ENCODE measurements around the gene MLPH.

The MLPH gene

DNA sequence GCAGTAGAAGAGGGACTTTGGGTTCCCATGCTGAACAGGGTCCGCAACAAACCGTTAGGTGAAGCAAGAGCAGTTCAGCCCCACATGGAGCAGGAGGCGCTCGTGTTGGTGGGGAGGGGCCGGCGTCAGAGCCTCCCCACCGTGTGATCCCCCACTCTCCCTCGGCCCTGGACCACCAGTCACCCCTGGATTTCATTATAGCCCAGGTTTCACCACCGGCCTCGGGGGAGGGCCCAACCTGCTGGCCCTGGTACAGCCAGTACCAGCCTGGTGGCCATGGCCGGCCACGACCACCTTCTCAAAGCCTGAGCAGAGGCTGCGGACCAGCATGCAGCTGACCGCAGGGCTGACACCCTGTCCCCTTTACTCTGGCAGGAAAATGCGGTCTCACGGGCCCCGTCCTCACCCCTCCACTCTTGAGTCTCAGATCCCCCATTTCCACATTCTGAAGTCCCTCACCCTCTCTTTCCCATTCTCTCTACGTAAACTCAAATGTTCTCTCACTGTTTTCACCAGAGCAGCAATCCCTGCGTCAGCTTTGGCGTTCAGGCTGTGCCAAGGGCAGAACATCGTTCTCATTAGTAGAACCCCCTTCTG lies 8.6 kb downstream of the MLPH start:
- no peaks in the 10 kb centered on the region for H3K4me1 Mint-ChIP-seq (ENCODE audit: low read depth)
- H3K4me3 Mint-ChIP-seq: no peak overlapping the region
- H3K27me3 Mint-ChIP-seq: peaks cover 7% of the 10 kb centered on the region
- no peak overlapping the region for H3K27ac Mint-ChIP-seq
- peaks cover 10% of the 10 kb centered on the region for H3K9me3 Mint-ChIP-seq (ENCODE audit: low read depth)
- peaks cover 6% of the 10 kb centered on the region for H3K36me3 Mint-ChIP-seq

DNA sequence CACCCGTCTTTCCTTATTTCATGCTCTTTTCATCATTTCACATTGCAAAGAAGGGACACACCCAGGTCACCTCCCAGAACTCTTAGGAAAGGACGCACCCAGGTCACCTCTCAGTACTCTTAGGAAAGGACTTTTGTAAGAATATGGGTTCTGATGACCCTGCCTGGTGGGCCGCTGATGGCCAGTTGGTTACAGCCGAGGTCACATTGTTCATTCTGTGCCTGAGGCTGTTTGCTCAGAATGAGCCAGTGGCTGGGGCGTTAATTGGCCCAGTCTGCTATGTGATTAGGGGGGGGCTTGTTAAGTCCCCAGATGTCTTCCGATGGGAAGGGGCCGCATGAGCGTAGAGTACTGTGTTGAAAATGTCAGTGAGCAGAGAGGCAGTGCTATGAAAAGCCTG lies 9.4 kb downstream of the MLPH start:
- peaks cover 7% of the 10 kb centered on the region for H3K9me3 Mint-ChIP-seq (ENCODE audit: low read depth)
- no peak overlapping the region for H3K27ac Mint-ChIP-seq
- peaks cover 11% of the 10 kb centered on the region for H3K27me3 Mint-ChIP-seq

DNA sequence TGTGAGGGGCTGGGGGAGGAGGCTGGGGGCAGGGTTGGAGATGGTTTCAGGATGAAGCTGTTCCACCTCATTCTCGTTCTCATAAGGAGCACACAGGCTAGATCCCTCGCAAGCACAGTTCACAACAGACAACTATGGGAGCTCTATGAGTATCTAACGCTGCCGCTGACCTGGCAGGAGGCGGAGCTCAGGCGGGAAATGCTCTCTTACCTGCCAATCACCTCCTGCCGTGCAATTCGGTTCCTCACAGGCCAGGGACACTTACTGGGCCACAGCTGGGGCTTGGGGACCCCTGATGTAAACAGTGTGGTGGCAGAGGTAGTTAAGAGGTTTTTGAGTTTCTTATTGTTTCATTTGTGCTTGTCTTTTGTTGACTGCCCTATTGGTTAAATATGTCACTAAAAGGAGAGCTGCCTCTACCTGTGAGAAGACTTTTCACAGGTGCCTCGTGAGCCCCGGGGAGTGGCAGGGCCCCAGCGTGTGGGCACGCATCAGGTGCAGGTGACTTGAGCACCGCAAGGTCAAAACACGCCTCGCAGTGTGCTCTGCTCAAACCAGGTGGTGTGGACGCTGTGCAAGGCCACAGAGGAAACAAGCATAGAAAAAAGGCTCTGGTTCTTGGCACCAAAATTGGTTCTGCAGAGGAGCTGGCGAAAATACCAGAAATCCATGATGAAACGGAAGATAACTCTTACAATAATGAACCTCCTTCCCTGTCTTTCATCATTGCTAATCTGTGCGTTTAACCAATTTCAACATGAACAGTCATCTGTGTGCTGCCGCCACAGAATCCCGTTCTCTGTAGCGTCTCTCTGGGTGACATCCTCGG lies 10.2 kb downstream of the MLPH start:
- Mint-ChIP-seq H3K4me3 (no peak overlapping the region), H3K36me3 (no peaks in the 10 kb centered on the region), H3K4me1 (ENCODE audit: low read depth) (no peaks in the 10 kb centered on the region), H3K27ac (no peak overlapping the region), H3K27me3 (peaks cover 11% of the 10 kb centered on the region), H3K9me3 (ENCODE audit: low read depth) (no peaks in the 10 kb centered on the region)

More for the DNA sequence above, 9.4 kb downstream of the MLPH start:
- Mint-ChIP-seq H3K4me1 (ENCODE audit: low read depth) (no peaks in the 10 kb centered on the region), H3K4me3 (no peak overlapping the region), H3K36me3 (peaks cover 5% of the 10 kb centered on the region)

DNA sequence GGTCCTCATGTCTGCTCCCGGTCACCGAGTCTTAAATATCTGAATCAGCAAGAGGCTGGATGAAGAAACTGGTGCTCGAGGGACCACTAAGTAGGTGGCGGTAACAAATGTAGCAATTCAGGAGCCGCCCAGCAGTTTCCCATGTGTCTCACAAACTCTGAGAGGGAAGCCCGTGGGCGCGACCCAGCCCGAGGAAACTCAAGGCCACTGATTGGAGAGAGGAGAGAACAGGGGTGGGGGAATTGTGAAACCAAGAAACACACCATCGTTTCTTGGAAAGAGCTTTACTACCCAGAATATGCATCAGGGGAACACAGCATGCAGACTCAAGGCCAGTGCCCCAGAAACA lies 10.8 kb downstream of the MLPH start:
- no peaks in the 10 kb centered on the region for H3K9me3 Mint-ChIP-seq (ENCODE audit: low read depth)
- no peak overlapping the region for H3K27ac Mint-ChIP-seq
- H3K36me3 Mint-ChIP-seq: no peaks in the 10 kb centered on the region
- no peak overlapping the region for H3K4me3 Mint-ChIP-seq
- H3K4me1 Mint-ChIP-seq (ENCODE audit: low read depth): no peaks in the 10 kb centered on the region
- peaks cover 11% of the 10 kb centered on the region for H3K27me3 Mint-ChIP-seq

DNA sequence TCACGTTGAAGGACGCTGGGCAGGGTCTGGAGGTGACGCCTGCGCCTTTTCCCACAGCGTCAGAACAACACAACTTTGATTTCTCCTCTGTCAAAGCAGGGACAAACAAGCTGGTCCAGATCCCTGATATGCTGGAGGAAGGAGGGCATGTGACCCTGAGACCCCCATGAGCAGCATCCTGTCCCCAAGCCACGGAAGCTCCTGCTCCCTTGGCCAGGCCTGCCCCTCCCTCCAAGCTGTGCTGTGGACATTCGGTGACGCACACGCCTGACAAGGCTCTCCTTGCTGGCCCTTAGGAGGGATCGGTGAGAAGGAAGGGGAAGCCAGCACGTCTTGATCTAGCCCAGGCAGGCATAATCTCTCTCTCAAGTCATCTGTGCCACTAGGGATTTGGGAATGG lies 11.3 kb downstream of the MLPH start:
- H3K27me3 Mint-ChIP-seq: peaks cover 12% of the 10 kb centered on the region
- H3K4me1 Mint-ChIP-seq (ENCODE audit: low read depth): no peaks in the 10 kb centered on the region
- H3K9me3 Mint-ChIP-seq (ENCODE audit: low read depth): no peaks in the 10 kb centered on the region
- H3K27ac Mint-ChIP-seq: no peak overlapping the region
- no peak overlapping the region for H3K4me3 Mint-ChIP-seq
- no peaks in the 10 kb centered on the region for H3K36me3 Mint-ChIP-seq

DNA sequence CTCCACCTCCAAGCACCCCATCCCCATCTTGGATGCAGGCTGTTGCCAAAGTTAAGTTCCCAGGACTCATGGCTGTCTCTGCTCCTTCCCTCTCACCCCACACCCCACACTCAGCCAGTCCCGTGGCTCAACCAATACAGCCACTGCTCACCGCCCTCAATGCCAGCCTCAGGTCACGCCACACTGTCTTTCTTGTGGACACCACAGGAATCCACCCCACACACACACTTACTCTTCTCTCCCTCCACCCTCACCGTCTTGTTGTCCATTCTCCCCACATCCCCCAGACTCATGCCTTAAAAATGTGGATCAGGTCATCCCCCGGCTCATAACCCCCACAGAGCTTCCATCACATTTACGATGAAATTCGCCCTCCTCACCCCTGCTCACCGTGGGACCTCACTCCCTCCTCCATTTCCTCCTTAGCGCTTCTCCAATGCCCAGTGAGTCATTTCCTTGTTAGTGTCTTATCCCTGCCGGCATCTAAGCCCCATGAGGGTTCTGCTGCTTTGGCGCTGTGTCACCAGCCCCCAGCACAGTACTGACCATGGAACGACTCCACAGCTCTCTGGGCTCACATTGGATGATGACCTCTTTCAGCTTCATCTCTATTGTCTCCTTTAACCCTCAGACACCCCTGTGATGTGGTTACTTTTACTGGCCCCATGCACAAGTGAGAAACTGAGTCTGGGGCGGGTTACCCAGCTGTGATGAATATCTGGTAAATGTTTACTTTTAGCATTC lies 13.8 kb downstream of the MLPH start:
- H3K9me3 Mint-ChIP-seq (ENCODE audit: low read depth): no peaks in the 10 kb centered on the region
- no peak overlapping the region for H3K27ac Mint-ChIP-seq
- H3K36me3 Mint-ChIP-seq: no peaks in the 10 kb centered on the region
- H3K27me3 Mint-ChIP-seq: peaks cover 14% of the 10 kb centered on the region
- no peaks in the 10 kb centered on the region for H3K4me1 Mint-ChIP-seq (ENCODE audit: low read depth)
- H3K4me3 Mint-ChIP-seq: no peak overlapping the region

DNA sequence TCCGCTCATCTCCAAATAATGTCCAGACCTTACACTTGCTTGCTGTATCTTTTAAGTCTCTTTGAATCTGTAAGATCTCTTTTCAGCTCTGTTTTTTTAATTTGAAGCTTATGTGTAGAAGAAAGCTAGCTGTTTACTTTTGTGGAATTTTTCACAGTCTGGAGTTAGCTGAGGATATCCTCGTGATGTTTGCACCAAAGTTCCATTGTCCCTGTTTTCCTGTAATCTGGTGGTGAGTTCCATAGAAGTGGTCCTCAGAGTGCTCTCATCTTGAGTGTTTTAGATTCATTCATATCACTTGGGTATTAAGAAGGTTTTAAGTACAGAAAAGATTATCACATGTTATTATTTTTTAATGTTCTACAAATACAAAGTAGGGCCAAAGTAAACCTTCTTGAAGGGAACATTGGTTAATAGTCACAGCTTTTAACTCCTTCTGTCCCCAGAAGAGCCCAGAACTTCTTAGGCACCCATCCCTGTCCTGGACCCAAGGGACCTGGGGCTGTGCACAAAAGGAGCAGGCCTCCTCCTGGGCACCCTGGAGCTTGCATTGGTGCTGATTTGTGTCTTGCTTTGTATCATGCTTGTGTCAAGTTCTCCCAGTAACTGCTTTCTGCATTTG lies 15.0 kb downstream of the MLPH start:
- no peaks in the 10 kb centered on the region for H3K9me3 Mint-ChIP-seq (ENCODE audit: low read depth)

DNA sequence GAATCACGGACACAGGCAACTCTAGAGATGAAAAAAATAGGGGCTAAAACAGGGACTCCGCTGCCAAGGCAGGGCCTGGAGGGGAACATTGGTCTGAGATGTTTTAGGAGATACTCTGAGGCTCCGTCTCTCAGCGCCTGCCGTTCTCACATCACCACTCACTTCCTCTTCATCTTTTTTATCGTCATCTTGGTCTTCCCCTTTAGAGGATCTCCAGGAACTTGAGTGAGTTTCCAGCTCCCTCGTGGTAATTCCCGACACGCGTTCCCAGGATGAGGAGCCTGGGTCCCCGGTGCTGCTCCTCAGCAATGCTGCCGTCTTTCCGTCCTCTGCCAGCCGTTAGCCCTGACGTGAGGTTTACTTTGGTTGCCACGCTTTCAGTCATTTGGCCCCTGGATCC lies 16.1 kb downstream of the MLPH start:
- Mint-ChIP-seq H3K4me3 (no peak overlapping the region), H3K4me1 (ENCODE audit: low read depth) (no peaks in the 10 kb centered on the region), H3K36me3 (no peaks in the 10 kb centered on the region), H3K27me3 (peaks cover 18% of the 10 kb centered on the region), H3K9me3 (ENCODE audit: low read depth) (no peaks in the 10 kb centered on the region), H3K27ac (no peak overlapping the region)

More for the DNA sequence above, 15.0 kb downstream of the MLPH start:
- no peak overlapping the region for H3K4me3 Mint-ChIP-seq
- no peaks in the 10 kb centered on the region for H3K36me3 Mint-ChIP-seq
- peaks cover 16% of the 10 kb centered on the region for H3K27me3 Mint-ChIP-seq
- no peaks in the 10 kb centered on the region for H3K4me1 Mint-ChIP-seq (ENCODE audit: low read depth)
- no peak overlapping the region for H3K27ac Mint-ChIP-seq

DNA sequence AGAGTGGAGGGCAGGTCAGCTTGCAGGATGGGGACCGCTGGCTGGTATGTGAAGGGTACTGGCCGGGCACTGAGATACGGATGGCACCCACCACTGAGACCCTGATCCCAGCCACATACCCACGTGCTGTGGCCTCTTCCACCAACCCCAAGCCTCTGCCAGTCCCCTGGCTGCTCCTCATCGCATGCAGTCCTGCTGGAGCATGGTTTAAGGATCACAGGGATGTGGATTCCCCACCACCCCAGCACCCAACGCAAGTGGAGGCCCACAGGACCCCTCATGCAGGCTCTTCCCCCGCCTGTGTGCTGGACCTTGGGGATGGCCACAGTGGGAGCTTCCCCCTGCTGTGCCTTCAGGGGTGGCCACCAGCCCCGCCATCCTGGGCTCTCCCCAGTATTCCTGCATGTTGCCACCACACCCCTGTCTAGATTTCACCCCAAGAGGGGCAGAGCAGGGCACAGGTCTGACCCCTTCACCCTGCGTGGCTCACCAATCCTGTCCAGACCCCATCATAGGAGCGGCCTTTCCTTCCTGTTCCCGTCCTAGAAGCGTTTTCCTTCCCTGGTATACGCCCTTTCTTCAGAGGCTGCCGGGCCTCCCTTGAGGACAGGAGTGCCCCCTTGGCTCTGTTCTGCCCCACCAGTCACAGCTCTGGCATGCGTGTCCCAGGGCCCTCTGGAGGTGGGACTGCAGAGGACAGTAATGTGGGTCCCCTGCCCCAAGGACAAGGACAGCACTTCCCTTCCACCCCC lies 18.3 kb downstream of the MLPH start:
- Mint-ChIP-seq H3K4me1 (ENCODE audit: low read depth) (no peaks in the 10 kb centered on the region), H3K4me3 (no peak overlapping the region), H3K9me3 (ENCODE audit: low read depth) (no peaks in the 10 kb centered on the region), H3K27me3 (peaks cover 13% of the 10 kb centered on the region), H3K36me3 (no peaks in the 10 kb centered on the region), H3K27ac (no peak overlapping the region)

DNA sequence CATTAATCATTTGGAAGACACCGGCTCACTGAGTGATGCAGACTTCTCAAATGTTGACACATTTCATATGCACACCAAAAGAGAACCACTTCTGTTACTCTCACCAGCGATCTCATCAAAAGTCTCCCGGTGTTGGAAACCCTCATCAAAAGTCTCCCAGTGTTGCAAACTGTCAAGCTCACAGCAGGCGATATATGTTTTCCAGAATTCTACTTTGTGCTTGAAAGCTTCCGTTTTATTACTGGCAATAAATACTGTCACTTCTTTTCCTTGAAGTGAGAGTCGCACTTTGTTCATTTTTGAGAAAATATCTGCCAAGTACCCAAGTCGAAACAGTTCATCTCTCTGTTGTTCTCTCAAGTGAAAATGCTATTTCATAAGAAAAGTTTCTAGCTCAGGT lies 20.5 kb downstream of the MLPH start:
- Mint-ChIP-seq H3K27ac (no peak overlapping the region), H3K27me3 (peaks cover 8% of the 10 kb centered on the region), H3K4me3 (no peak overlapping the region), H3K36me3 (no peaks in the 10 kb centered on the region), H3K4me1 (ENCODE audit: low read depth) (no peaks in the 10 kb centered on the region), H3K9me3 (ENCODE audit: low read depth) (no peaks in the 10 kb centered on the region)

DNA sequence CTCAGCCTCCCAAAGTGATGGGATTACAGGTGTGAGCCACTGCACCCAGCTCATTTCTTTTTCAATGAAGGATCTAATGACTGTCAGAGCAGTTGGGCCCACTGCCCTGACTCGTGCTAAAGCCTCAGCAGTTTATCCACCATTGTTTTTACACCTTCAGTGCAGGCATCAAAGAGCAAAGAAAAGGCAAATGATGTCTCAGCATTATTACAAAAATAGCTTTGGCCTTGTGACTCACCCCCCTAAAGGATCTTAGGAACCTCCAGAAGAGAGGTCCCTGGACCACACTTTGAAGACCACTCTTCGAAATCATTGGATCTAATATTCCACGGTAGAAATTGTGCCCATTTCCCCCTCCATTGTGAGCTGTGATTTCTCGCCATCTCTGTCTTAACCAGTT lies 21.3 kb downstream of the MLPH start:
- peaks cover 7% of the 10 kb centered on the region for H3K27me3 Mint-ChIP-seq
- H3K36me3 Mint-ChIP-seq: no peaks in the 10 kb centered on the region
- H3K4me3 Mint-ChIP-seq: no peak overlapping the region
- no peaks in the 10 kb centered on the region for H3K4me1 Mint-ChIP-seq (ENCODE audit: low read depth)
- no peak overlapping the region for H3K27ac Mint-ChIP-seq
- H3K9me3 Mint-ChIP-seq (ENCODE audit: low read depth): no peaks in the 10 kb centered on the region

DNA sequence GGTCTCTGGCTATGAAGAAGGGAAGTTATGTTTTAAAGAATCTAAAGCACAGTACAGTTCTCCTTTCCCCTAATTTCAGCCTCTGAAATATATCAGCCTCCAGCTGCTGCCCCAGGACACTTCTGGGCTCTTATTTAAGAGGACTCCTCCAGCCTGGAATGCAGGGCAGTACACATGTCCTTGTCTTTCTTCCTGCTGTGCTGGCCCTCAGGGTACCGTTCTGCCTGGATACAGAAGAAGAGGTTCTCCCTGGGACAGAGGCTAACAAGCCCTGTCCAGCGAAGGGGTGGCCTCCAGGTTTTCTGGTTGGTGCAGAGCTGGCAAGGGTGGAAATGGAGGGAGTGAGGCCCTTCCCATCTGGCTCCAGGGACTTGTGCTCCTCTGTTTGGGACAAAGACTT lies 22.1 kb downstream of the MLPH start:
- H3K27me3 Mint-ChIP-seq: peaks cover 6% of the 10 kb centered on the region
- H3K4me1 Mint-ChIP-seq (ENCODE audit: low read depth): no peaks in the 10 kb centered on the region
- no peak overlapping the region for H3K4me3 Mint-ChIP-seq
- no peak overlapping the region for H3K27ac Mint-ChIP-seq
- H3K36me3 Mint-ChIP-seq: no peaks in the 10 kb centered on the region
- no peaks in the 10 kb centered on the region for H3K9me3 Mint-ChIP-seq (ENCODE audit: low read depth)

DNA sequence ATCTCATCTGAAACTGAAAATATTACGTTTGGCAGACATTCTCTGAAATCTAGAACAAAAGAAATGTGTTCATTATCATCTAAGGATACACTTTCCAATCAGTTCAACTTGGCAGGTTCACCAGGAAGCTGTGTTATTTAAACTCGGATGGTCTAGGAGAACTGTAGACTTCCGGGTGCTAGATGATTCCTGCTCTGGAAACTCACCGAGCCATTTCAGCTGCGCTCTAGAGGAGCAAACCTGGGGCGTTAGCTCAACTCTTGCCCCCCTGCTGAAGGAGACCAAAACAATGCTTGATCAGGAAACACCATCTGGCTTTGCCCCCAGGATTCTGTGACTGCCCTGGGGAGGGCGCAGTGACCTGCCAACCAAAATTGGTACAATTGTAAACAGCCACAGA lies 22.9 kb downstream of the MLPH start:
- Mint-ChIP-seq H3K27me3 (peaks cover 6% of the 10 kb centered on the region), H3K9me3 (ENCODE audit: low read depth) (no peaks in the 10 kb centered on the region), H3K4me3 (no peak overlapping the region), H3K36me3 (no peaks in the 10 kb centered on the region), H3K27ac (no peak overlapping the region), H3K4me1 (ENCODE audit: low read depth) (no peaks in the 10 kb centered on the region)

DNA sequence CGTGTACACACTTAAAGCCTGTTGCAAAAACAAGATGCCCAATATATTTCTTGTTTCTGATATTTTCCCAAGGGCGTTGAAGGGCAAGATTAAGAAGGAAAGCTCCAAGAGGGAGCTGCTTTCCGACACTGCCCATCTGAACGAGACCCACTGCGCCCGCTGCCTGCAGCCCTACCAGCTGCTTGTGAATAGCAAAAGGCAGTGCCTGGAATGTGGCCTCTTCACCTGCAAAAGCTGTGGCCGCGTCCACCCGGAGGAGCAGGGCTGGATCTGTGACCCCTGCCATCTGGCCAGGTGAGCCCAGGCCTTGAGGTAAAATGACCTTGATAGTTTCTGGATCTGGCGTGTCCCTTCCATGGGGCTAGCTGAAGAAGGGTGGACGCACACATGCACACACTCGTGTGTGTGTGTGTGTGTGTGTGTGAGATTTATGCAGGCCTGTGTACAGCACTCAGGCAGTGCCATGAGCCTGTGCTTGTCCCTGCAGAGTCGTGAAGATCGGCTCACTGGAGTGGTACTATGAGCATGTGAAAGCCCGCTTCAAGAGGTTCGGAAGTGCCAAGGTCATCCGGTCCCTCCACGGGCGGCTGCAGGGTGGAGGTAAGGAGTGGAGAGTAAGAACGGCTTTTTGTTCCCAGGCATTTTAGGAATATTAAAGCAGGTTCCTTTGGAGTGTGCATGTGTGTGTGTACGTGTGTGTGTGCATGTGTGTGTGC lies 23.6 kb downstream of the MLPH start:
- Mint-ChIP-seq H3K4me3 (no peak overlapping the region), H3K27ac (no peak overlapping the region), H3K9me3 (ENCODE audit: low read depth) (no peaks in the 10 kb centered on the region), H3K36me3 (no peaks in the 10 kb centered on the region), H3K4me1 (ENCODE audit: low read depth) (no peaks in the 10 kb centered on the region), H3K27me3 (peaks cover 6% of the 10 kb centered on the region)
